ENCODE measurements around the gene GAB1.

Gene GAB1

DNA sequence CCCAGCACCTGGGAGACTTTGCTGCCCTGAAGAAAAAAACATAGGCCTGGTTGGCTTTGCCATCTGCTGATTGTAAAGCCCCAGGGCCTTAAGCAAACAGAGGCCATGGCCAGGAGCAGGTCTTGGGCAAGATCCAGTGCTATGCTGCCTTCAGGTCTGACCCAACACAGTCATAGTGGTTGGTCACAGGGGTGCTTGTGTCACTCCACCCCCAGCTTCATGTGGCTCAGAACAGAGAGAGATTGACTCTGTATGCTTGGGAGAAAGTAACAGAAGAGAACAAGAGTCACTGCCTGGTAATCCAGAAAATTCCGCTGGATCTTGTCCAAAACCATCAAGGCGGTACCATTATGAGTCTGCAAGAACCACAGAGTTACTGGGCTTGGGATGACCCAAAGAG lies 152.4 kb downstream of the GAB1 start:
- no peak for DNase-seq (ENCODE audit: low read depth)

DNA sequence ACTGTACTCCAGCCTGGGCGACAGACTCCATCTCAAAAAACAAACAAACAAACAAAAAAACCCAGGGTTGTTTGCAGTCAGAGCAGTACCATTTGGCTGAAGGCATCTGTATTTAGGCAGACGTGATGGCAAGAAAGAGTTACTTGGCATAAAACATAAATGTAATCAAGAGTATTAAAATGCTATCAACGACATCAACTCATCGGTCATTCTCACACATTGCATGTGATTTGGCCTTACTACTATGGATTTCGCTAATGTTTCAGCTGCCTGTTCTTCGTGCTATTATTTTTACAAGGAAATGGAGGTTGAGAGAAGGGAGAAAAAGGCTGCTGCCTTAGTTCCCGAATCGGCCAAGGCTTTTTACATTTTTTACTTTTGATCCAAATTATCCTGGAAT lies 161.3 kb downstream of the GAB1 start:
- no peak for DNase-seq (ENCODE audit: low read depth)

DNA sequence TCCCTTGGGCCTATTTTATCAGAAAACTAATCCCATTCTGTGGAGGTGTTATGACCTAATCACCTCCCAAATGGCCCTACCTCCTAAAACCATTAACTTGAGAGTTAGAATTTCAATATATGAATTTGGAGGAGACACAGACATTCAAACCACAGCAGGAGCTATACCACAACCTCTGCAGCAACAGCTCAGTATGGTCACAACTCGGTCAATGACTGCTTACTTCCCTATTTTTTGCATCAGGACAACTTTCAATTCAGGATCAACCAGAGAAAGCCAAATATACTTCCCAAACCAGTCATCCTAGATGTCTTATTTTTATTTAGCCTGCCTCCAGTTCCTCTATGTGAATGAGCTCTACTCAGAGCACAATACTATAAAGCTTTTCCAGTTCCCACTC lies 165.6 kb downstream of the GAB1 start:
- no peak for DNase-seq (ENCODE audit: low read depth)

DNA sequence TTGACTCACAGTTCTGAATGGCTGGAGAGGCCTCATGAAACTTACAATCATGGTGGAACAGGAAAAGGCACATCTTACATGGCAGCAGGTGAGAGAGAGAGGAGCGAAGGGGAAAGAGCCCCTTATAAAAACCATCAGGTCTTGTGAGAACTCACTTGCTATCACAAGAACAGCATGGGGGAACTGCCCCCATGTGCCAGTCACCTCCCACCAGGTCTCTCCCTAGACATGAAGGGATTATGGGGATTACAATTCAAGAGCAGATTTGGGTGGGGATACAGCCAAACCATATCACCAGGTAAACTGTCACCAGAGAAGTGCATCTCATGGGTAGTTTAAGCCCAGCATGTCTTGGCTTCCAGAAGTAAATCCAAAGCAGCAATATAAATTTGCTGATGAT lies 169.4 kb downstream of the GAB1 start:
- DNase-seq (ENCODE audit: low read depth), result no peak

DNA sequence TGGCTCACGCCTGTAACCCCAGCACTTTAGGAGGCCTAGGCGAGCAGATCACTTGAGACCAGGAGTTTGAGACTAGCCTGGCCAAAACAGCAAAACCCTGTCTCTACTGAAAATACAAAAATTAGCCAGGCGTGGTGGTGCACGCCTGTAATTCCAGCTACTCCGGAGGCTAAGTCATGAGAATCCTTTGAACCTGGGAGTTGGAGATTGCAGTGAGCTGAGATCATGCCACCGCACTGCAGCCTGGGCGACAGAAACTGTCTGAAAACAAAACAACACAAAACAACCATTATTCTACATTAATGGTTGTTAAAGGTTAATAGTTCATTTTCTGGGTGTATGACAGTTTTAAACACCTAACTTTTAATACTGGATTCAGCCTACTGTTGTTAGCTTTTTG lies 175.2 kb downstream of the GAB1 start:
- no peak for DNase-seq (ENCODE audit: low read depth)

DNA sequence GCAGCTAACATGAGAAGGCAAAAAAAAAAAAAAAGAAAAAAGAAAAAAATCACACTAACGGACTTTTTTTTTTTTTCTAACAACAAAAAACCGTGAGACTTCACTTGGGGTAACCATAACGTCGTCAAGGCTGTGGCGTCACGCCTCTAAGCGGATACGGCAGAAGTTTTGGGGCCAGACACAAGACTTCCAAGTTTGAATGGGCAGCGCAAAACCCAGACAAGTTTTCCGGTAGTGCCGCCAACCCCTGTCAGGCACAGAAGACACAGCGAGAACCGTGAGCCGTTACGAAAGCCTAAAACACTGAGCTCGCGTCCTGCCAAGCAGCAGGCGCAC lies 176.3 kb downstream of the GAB1 start:
- DNase-seq (ENCODE audit: low read depth), result no peak

DNA sequence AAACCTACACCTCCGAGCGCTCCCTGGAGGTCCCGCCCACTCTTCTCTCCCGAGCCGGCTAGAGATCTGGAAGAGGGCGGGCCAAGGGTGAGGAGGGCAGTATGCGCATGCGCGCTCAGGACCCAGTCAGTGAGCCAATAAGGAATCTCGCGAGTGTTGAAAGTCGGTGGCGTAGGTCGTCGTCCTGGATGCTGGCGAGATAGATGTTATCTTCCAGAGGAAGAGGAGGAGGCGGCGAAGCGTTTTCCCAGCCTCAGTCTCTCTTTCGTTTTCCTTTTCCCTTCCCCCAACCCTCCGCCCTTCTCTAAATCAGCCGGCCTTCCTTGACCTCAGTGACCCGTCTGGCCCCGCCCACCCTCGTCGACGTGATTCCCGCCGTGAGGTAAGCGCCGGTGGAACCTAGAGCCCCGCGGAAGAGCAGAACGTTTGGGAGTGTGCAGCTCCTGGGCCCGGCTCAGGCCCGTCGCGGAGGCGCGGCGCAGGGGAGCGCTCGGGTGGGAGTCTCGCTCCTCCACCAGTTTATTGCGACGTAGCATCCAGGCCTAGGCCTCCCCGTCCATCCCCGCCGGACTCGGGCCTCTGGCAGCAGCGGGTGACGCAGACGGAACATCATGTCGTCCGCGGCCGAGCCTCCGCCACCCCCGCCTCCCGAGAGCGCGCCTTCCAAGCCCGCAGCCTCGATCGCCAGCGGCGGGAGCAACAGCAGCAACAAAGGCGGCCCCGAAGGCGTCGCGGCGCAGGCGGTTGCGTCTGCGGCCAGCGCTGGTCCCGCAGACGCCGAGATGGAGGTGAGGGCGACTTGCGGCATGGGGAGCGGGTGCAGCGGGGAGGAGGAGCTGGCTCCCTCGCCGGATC lies 176.9 kb downstream of the GAB1 start, which contains the start of gene SMARCA5:
SMARCA5 (plus strand) TSS at position 389 of the 855 bp plus-strand sequence; CDS start at position 612, 223 bp downstream.
- DNase-seq (ENCODE audit: low read depth), result peak; percentile 97

DNA sequence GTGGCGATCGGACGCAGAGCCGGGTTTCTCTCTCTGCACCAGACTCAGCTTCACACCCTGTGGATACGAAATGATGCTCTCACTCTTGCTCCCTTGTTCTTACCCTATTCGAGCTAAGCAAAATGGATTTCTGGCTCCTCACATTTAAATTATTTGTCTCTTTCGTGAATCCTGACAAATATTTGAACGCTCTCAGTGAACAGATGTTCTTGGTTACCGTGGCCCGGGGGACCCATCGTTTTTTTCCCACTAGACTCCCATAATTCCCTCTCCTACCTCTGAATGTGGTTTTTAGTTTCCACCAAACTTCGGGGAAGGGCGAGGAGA lies 177.5 kb downstream of the GAB1 start:
- DNase-seq (ENCODE audit: low read depth), result no peak

DNA sequence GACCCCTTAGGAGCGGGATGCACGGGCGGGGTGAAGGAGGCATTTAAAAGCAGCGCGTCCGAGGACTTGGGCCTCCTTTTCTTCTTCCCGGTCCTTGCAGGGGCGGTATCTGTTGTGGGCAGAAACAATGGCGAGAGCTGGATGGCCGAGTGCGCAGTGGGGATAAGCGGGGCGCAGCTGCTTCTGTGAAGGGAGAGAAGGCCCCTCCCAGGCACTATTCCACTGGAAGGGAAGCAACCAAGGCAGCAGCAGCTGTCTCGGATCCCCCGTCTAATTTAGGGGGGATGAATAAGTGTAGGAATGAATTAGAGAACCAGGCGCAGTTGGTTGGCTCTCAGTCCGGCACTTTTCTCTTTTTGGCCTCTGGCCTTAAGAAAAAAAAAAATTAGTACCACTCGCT lies 177.8 kb downstream of the GAB1 start:
- peak; percentile 47 for DNase-seq (ENCODE audit: low read depth)

DNA sequence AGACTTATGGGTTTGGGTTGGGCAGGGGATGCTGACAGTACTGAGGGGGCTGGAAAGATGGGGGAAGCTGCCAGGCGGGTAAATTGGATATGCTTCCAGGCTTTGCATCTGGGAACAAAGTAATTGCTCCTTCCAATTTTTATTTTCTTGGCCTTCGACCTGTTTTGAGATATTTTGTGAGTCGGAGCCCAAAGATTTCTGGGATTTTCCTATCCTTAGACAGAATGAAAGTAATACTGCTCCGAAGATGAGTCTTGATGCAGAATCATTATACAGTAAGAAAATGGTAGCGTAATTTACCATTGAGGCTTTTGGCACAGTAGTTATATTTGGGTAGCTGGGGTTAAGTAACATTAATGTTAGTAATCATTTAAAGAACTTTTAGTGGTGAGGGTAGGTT lies 178.2 kb downstream of the GAB1 start:
- DNase-seq (ENCODE audit: low read depth), result no peak

DNA sequence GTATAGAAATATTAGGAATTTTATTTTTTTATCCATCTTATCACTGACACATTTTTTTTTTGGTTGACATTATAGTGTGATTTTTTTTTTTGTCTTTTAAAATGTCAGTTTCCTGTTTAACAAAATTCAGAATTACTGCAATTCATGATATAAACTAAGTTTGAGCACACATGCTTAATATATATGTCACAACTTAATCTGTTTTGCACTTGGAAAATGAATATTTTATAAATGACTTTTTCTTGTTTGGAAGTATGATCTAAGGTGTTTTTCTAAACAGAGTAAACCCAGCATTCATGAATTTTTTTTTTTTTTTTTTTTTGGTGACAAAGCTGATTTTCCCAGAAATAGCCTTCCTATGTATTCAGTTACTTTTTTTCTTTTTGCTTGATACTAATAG lies 179.2 kb downstream of the GAB1 start:
- DNase-seq (ENCODE audit: low read depth), result no peak

DNA sequence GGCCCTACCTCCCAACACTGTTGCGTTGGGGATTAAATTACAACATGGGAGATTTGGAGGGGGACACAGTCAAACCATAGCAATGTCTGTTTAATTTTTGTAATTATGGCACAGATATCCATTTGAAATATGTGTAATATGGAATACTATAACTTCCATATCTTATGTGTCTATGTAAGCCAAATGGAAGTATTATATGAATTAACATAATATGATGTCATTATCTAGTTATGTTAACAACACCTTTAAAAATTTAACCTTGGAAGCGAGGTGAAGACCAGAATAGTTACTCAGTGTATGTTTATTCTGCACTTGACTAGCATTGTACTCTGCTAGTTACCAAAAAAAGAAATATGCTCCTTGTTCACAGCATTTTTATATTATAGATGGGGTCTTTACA lies 181.1 kb downstream of the GAB1 start:
- no peak for DNase-seq (ENCODE audit: low read depth)
